MCF 10A (cell line): ENCODE results near the gene CPZ. TPM values are rescaled to one million over a fixed set of nuclear protein-coding genes. Genes with fewer than 3 reads are reported as not detected.

Source experiments
- BruUV-seq: library from RNA; stranded (reverse); fragments of 400-500 nt; replicated peaks from 2 replicates; lab custom pipeline; 2021; lab: Mats Ljungman, UMichigan
- CTCF ChIA-PET: fragments of 300-600 bp; sonication (Branson Sonifier 250); formaldehyde crosslinking; extraction: SDS; loops from one replicate; lab custom pipeline; 2021; ENCODE audit warnings: antibody characterized with exemption, inconsistent platforms; lab: Yijun Ruan, JAX
- POLR2A ChIA-PET: fragments of 300-600, 350-650 bp; sonication (Branson Sonifier 250); formaldehyde crosslinking; extraction: SDS; loops from one replicate; lab custom pipeline; 2020; ENCODE audit warnings: antibody characterized with exemption, inconsistent platforms; lab: Yijun Ruan, JAX
- DNase-seq: peaks from one replicate; pipeline ENCODE4 v3.0.0-alpha.2; 2018; ENCODE audit not compliant: unreplicated experiment
- H3K27ac Mint-ChIP-seq: one replicate; pipeline ENCODE4 v1.8.0; 2022; ENCODE audit warnings: mild to moderate bottlenecking, low read depth, mixed read lengths; ENCODE audit not compliant: unreplicated experiment
- H3K27me3 Mint-ChIP-seq: one replicate; pipeline ENCODE4 v1.8.0; 2022; ENCODE audit warnings: mixed read lengths; ENCODE audit not compliant: insufficient read depth, unreplicated experiment
- H3K36me3 Mint-ChIP-seq: one replicate; pipeline ENCODE4 v1.8.0; 2022; ENCODE audit warnings: mild to moderate bottlenecking, moderate library complexity, mixed read lengths; ENCODE audit not compliant: insufficient read depth, unreplicated experiment
- H3K4me1 Mint-ChIP-seq: one replicate; pipeline ENCODE4 v1.8.0; 2022; ENCODE audit warnings: mixed read lengths; ENCODE audit not compliant: insufficient read depth, unreplicated experiment
- H3K4me3 Mint-ChIP-seq: one replicate; pipeline ENCODE4 v1.8.0; 2022; ENCODE audit warnings: mild to moderate bottlenecking, moderate library complexity, mixed read lengths; ENCODE audit not compliant: unreplicated experiment
- H3K9me3 Mint-ChIP-seq: one replicate; pipeline ENCODE4 v1.8.0; 2022; ENCODE audit warnings: mixed read lengths; ENCODE audit not compliant: unreplicated experiment
- CTCF ChIP-seq: fragments of 200-600 bp; IDR thresholded peaks from one replicate; pipeline ENCODE4 v1.8.0; 2022; ENCODE audit warnings: antibody characterized with exemption, mild to moderate bottlenecking; ENCODE audit not compliant: unreplicated experiment
- intact Hi-C: fragments of 100-400 bp; cut with micrococcal nuclease; formaldehyde crosslinking; loops from 2 replicates; pipeline ENCODE4 v1.14.1; 2022
- total RNA-seq: library from RNA; stranded (reverse); gene quantifications from 2 replicates; pipeline ENCODE4 v1.2.3, GENCODE V29; 2022

CPZ gene
- total RNA-seq, 1 experiment from 2014 or later, result not detected

- no peak for TF ChIP-seq CTCF
- no peaks in the 10 kb centered on the region for H3K9me3 Mint-ChIP-seq
- no peak overlapping the region for H3K27ac Mint-ChIP-seq
- no peaks in the 10 kb centered on the region for H3K4me1 Mint-ChIP-seq
- DNase-seq, result no peak
- no peak overlapping the region for H3K4me3 Mint-ChIP-seq
- ChIA-PET CTCF (no interaction called here), POLR2A (no interaction called here)
- BruUV-seq, result no TSS peak
- intact Hi-C loops, result no loop called here
- peaks cover 59% of the 10 kb centered on the region for H3K27me3 Mint-ChIP-seq
- H3K36me3 Mint-ChIP-seq, result no peaks in the 10 kb centered on the region
Observed at GRCh38 chr4:8581094-8581861, 11.3 kb upstream of the CPZ start.

- H3K4me1 Mint-ChIP-seq, result no peaks in the 10 kb centered on the region
- H3K27ac Mint-ChIP-seq, result no peak overlapping the region
- ChIA-PET POLR2A (no interaction called here), CTCF (interaction anchor here (0.7 kb wide), 1 partner anchor 114 kb away, joined by 3 read pairs; no protein-coding TSS in a partner anchor)
- TF ChIP-seq CTCF, result no peak
- BruUV-seq, result no TSS peak
- DNase-seq, result no peak
- H3K36me3 Mint-ChIP-seq, result no peaks in the 10 kb centered on the region
- no peak overlapping the region for H3K4me3 Mint-ChIP-seq
- no peaks in the 10 kb centered on the region for H3K9me3 Mint-ChIP-seq
- H3K27me3 Mint-ChIP-seq, result peaks cover 60% of the 10 kb centered on the region
- intact Hi-C loops, result no loop called here
Observed at GRCh38 chr4:8582016-8582415, 10.5 kb upstream of the CPZ start.

GRCh38 chr4:8582436-8582835 lies 10.1 kb upstream of the CPZ start:
- ChIA-PET POLR2A (no interaction called here), CTCF (interaction anchor here (0.7 kb wide), 1 partner anchor 115 kb away, joined by 3 read pairs; no protein-coding TSS in a partner anchor)
- no peak for TF ChIP-seq CTCF
- no TSS peak for BruUV-seq
- Mint-ChIP-seq H3K4me1 (no peaks in the 10 kb centered on the region), H3K4me3 (no peak overlapping the region), H3K27me3 (peaks cover 58% of the 10 kb centered on the region), H3K9me3 (no peaks in the 10 kb centered on the region), H3K27ac (no peak overlapping the region), H3K36me3 (no peaks in the 10 kb centered on the region)
- DNase-seq, result no peak
- intact Hi-C loops, result no loop called here

GRCh38 chr4:8582941-8583654 lies 9.5 kb upstream of the CPZ start:
- POLR2A ChIA-PET, result interaction anchor here (0.6 kb wide), 1 partner anchor 10 kb away, joined by 3 read pairs; no protein-coding TSS in a partner anchor
- intact Hi-C loops, result no loop called here

More at GRCh38 chr4:8582941-8583654, 9.5 kb upstream of the CPZ start:
- Mint-ChIP-seq H3K27ac (no peak overlapping the region), H3K4me3 (no peak overlapping the region), H3K9me3 (no peaks in the 10 kb centered on the region), H3K4me1 (no peaks in the 10 kb centered on the region), H3K36me3 (no peaks in the 10 kb centered on the region), H3K27me3 (peaks cover 56% of the 10 kb centered on the region)
- BruUV-seq, result no TSS peak
- CTCF ChIA-PET, result interaction anchor here (1.1 kb wide), 1 partner anchor 12 kb away, joined by 3 read pairs; no protein-coding TSS in a partner anchor
- no peak for DNase-seq
- TF ChIP-seq CTCF, result no peak
